COLO668 (cell line): ENCODE data around the gene EDN1.

Source experiments
- DNase-seq: peaks from one replicate; lab custom pipeline; 2025; ENCODE audit not compliant: unreplicated experiment; lab: John Stamatoyannopoulos, UW

Gene EDN1

GRCh38 chr6:12289933-12290820 is at the start of gene EDN1:
Gene EDN1, plus strand, starts transcription at chr6:12290361. Its CDS starts 269 bp downstream, at chr6:12290630.
- DNase-seq, result peak; percentile 68

- no peak for DNase-seq
Measured at GRCh38 chr6:12241493-12242175, 48.5 kb upstream of the EDN1 start.

- DNase-seq, result no peak
Measured at GRCh38 chr6:12243169-12243568, 47.0 kb upstream of the EDN1 start.

GRCh38 chr6:12245360-12245759 is 44.8 kb upstream of the EDN1 start:
- DNase-seq, result no peak

GRCh38 chr6:12245763-12246718 is 44.1 kb upstream of the EDN1 start:
- no peak for DNase-seq

GRCh38 chr6:12246900-12247299 is 43.3 kb upstream of the EDN1 start:
- no peak for DNase-seq

- no peak for DNase-seq
Measured at GRCh38 chr6:12249541-12250382, 40.4 kb upstream of the EDN1 start.

- no peak for DNase-seq
Measured at GRCh38 chr6:12250383-12250770, 39.8 kb upstream of the EDN1 start.

GRCh38 chr6:12254210-12254609 is 36.0 kb upstream of the EDN1 start:
- no peak for DNase-seq

- no peak for DNase-seq
Measured at GRCh38 chr6:12258191-12258590, 32.0 kb upstream of the EDN1 start.

GRCh38 chr6:12258591-12259075 is 31.5 kb upstream of the EDN1 start:
- DNase-seq, result no peak

- no peak for DNase-seq
Measured at GRCh38 chr6:12260458-12261093, 29.6 kb upstream of the EDN1 start.

- DNase-seq, result no peak
Measured at GRCh38 chr6:12261502-12261901, 28.7 kb upstream of the EDN1 start.

GRCh38 chr6:12262236-12263061 is 27.7 kb upstream of the EDN1 start:
- DNase-seq, result no peak

- no peak for DNase-seq
Measured at GRCh38 chr6:12263403-12263802, 26.8 kb upstream of the EDN1 start.

- no peak for DNase-seq
Measured at GRCh38 chr6:12264671-12265070, 25.5 kb upstream of the EDN1 start.

GRCh38 chr6:12265296-12265695 is 24.9 kb upstream of the EDN1 start:
- DNase-seq, result no peak

- DNase-seq, result no peak
Measured at GRCh38 chr6:12265791-12266190, 24.4 kb upstream of the EDN1 start.

- no peak for DNase-seq
Measured at GRCh38 chr6:12266571-12266970, 23.6 kb upstream of the EDN1 start.
